Stimulated activated CD8-positive, alpha-beta memory T cell treated with anti-CD3 and anti-CD28 coated beads, Interleukin-4, amount 100 ng/mL, for 24 hours (primary cell): ENCODE data around the gene GUK1.

Source experiments
- DNase-seq: peaks from one replicate; pipeline ENCODE4 v3.0.0-alpha.2; 2020; ENCODE audit warnings: low read depth

The GUK1 gene

GRCh38 chr1:228150461-228151179 is 10.5 kb downstream of the GUK1 start:
- DNase-seq, result no peak

DNA sequence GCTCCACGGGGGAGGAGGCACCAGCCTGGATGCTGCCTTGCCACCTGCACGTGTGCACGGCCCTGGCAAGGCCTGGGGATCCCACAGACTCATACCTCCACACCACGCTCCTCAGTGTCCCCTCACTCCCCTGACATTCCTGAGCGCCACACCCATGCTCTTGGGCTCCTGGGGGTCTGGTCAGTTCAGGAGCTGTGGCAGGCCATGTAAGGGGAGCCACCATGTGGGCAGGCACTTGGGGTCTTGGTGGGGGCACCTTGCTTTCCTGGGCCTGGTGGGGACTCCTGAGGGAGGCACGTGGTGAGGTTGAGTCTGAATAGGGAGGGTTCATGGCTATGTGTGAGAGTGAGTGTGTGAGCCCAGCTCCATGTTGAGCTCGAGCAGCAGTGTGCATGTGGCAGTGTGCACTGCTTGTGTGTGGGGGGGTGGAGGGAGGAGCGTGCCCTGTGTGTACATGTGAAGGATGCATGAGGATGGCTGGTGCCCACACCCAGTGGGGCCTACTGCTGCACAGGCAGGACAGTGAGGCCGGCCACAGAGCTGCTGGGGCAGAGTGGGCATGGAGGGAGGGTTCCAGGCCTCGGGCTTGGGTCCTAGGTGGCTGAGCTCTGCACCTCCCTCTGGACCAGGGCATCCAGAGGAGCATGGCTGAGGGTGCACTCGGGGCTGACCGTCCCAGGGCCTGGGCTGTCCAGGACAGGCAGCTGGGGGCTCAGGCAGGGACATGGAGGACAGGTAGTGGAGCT is 11.3 kb downstream of the GUK1 start:
- DNase-seq, result no peak

DNA sequence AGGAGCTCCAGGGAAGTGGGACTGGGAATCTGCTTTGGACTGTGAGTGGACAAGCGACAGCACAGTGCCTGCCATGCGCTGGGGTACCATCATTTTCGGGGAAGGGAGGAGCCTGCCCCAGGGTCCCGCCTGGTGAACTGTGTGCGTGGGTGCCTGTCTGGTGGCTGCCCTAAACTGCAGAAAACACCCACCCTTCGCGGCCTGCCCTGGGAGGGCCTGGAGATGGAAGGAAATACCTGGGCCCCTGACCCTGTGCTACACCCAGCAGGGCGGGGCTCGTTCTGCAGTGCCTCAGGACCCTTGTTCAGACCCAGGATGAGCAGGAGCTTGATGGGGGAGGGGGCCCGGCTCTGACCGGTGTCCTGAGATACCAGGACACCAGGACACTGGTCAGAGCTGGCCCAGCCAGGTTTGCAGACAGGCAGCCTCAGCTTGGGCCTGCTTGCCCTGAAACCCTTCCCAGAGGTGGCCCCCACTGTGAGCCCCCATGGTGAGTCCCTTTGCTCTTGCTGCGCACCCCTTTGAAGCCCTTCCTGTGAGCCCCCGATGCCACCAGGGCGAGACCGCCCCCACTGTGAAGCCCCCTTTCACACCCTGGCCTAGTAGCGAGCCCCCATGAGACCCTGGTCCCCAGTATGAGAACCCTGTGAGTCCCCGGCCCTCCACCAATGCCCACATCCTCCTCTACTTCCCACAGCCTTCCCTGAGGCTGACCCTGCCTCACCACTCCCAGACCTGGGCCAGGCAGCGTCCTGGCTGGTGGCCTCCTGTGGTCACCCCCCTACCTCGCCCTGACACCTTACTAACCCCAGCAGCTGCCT is 12.2 kb downstream of the GUK1 start:
- no peak for DNase-seq

DNA sequence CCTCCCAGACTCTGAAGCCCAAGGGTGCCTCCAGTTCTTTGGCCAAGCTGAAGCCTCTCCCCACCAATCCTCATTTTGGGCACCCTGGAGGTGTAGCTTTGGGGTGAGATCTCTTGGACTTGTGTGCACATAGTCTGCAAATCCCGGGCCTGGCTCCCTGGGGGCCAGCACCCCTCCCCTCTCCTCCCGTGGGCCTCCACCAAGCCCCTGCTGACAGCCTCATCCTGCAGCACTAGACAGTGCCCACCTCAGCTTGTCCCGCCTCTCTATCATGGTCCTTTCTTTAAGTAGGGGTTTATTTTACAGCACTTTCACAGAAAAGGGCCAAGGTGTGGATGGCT is 12.8 kb downstream of the GUK1 start:
- no peak for DNase-seq

- DNase-seq, result no peak
These were observed 14.1 kb downstream of the GUK1 start for GRCh38 chr1:228154021-228154669.

DNA sequence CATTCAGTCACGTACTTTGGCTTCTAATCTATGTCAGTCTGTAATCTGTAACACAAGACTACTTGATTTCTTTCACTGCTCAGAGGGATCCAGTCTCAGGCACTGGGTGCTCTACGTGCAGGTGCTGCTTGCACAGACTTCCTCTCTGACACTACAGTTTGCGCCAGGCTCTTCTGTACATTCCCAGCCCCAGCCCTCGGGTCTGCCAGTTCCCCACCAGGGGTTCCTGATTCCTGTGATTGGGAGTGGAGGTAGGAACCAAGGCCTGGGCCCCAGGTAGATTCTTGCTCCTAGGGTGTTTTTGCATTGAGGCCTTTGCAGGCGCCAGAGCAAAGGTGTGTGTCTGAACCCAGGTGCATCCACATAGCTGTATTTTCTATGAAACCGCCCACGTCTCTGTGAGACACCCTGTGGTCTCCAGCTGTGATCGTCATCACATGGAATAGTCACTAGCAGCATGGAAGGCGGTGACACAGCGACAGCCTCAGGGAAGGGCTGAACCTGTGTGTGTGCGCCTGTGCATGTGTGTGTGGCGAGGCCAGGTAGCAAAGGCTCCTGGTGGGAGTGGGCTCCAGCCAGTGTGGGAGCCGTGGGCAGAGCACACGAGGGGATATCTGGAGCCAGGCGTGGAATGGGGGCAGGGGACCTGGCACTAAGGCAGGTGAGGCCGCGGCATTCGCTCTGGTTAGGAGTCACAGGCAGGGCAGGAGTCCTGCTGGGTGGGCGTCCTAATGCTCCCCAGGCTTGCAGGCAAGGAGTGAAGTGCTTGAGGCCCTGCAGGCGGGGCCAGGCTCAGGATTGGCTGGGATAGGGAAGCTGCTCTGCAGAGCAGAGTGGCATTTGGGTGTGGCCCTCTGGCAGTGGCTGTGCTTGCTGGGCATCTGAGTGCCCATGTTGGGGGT is 14.8 kb downstream of the GUK1 start:
- no peak for DNase-seq

GRCh38 chr1:228155596-228156514 is 15.8 kb downstream of the GUK1 start:
- no peak for DNase-seq

DNA sequence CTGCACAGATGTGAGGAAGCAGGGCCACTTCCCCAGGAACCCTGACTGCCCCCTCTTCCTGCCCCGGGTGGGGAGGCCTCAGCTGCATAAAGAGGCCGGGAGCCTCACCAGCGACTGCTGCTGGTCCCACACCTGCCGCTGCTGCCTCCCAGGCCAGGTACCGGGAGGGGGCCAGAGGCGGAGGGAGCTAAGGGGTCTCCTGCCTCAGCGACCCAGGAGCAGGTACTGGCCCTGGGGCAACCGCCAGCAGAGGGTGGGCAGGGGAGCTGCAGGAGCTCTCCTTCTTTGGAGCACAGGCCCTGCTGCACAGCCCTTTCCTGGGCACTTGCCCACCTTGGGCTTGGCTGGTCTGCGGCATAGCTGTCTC is 16.4 kb downstream of the GUK1 start:
- DNase-seq, result no peak

DNA sequence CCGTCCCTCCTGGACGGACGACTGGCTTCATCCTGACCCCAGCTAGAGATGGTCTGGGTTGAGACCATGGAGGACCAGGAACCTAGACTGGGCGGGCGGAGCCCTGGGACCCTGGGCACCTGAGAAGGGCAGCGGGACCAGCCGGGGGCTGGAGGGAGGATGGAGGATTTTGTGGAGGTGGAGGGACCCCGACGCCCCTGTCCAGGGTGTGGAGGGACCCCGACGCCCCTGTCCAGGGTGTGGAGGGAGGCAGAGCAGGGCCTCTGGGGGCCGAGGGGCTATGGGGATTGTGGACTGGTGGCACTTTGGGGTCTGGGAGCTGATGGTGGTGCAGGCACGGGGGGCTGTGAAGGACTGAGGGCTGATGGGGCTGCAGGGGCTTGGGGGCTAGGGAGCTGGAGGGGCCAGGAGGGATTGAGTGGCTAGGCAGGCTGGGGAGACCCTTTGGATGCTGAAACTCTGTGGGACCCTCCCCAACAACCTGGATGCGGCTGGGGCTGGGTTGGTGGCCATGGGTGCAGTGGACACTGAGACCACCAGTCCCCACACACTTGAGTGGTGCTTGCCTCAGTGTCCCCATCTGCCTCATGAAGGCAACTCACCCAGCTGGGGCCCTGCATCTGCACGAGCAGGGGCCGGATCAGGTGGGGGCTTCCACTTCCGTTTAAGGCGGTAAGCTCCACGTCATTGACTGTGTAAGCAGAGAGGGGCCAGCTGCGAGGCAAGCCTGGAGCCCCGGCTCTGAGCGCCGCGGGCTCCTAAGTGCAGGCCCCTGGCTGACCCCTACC is 17.1 kb downstream of the GUK1 start:
- DNase-seq, result no peak

- DNase-seq, result no peak
These were observed 17.6 kb downstream of the GUK1 start for GRCh38 chr1:228157729-228158126.

DNA sequence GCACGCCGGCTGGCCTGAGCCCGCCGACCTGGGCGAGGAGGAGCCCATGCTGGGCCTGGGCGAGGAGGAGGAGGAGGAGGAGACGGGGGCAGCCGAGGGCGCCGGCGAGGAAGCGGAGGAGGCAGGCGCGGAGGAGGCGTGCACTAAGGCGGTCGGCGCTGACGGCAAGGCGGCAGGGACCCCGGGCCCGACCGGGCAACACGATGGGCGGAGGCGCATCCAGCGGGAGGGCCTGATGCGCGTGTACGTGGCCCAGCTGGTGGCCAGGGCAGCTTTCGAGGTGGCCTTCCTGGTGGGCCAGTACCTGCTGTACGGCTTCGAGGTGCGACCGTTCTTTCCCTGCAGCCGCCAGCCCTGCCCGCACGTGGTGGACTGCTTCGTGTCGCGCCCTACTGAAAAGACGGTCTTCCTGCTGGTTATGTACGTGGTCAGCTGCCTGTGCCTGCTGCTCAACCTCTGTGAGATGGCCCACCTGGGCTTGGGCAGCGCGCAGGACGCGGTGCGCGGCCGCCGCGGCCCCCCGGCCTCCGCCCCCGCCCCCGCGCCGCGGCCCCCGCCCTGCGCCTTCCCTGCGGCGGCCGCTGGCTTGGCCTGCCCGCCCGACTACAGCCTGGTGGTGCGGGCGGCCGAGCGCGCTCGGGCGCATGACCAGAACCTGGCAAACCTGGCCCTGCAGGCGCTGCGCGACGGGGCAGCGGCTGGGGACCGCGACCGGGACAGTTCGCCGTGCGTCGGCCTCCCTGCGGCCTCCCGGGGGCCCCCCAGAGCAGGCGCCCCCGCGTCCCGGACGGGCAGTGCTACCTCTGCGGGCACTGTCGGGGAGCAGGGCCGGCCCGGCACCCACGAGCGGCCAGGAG is 18.3 kb downstream of the GUK1 start:
- no peak for DNase-seq

- no peak for DNase-seq
These were observed 19.1 kb downstream of the GUK1 start for GRCh38 chr1:228159008-228159665.

- DNase-seq, result no peak
These were observed 20.2 kb downstream of the GUK1 start for GRCh38 chr1:228160201-228160761.

DNA sequence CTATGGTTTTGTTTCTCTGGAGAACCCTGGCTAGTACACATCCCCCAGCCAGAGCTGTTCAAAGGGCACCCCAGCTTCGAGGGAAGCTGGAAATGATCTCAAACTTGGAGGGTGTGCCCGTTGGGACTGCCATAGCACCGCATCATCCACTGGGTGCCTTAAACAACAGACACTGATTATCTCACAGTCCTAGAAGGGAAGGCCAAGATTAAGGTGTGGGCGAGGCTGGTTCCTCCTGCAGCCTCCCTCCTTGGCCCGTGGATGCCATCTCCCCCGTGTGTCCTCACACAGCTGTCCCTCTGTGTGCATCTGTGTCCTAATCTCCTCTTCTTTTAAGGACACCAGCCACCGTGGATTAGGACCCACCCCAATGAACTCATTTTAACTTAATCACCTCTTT is 21.3 kb downstream of the GUK1 start:
- no peak for DNase-seq

DNA sequence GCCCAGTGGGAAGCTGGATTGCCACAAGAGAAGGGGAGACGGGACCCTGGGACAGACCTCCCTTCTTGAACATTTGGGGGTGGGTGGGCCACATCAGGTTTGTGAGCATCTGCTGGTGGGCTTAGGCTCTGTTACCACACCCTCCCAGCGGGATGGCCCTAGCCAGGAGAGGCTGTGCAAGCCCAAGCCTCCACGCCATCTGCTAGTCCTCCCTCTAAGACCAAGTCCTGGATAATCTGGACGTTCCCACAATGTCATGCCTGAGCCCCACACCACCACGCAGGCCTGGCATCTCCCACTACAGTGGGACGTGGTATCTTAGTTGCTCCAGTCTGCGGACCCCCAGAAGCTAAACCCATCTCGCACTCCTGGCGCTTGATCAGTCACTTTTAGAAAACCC is 21.8 kb downstream of the GUK1 start:
- no peak for DNase-seq

DNA sequence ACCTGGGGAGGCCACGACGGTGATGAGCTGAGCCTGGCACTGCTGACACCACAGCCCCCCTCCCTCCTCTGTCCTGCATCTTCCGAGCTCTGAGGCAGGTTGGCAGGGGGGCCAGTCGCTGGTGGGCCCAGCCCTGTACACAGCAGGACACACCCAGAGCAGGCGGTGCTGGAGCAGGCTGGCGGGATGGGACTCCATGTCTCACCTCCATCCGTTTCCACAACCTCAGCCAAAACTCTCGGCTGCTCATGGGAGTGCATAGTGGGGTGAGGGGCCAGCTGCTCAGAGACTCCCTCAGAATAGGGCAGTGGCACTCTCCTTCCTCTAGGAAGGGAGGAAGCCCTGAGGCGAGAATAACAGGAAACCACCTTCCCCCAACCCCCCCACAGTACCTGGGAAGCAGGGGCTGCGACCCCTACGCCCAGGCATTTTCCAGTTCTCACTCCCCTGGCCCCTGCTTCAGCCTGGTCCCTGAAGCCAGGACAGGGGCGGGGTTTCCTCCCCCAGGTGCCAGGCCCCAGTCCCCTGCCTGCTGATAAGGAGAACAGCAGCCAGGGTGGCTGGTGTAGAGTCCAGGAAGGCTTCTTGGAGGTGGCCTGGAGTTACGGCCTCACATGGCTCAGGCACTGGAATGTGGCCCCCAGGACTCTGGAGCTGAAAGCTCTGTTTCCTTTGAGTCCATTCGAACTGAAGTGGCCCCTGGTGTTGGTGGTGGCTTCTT is 22.4 kb downstream of the GUK1 start:
- DNase-seq, result no peak
